Transverse colon (tissue), 4 donors: ENCODE results near the gene NCK1. TPM values are rescaled to one million over a fixed set of nuclear protein-coding genes. Genes with fewer than 3 reads are reported as not detected.

Experiments
- DNase-seq: peaks from one replicate; pipeline ENCODE4 v3.0.0-alpha.2; 2019
- H3K27ac ChIP-seq, 4 donors: fragments of 200-600 bp; sonication (generic); 2 replicates each; pipeline ENCODE4 v1.5.1; 2016 to 2018; ENCODE audit warnings: inconsistent platforms in 4 of 4
- H3K27me3 ChIP-seq: fragments of 200-600 bp; sonication (generic); 2 replicates; pipeline ENCODE4 v1.5.1; 2017; ENCODE audit warnings: inconsistent platforms
- H3K36me3 ChIP-seq, 4 donors: fragments of 200-600 bp; sonication (generic); 2 replicates each; pipeline ENCODE4 v1.5.1; 2017 to 2019; ENCODE audit warnings: inconsistent platforms in 4 of 4
- H3K4me1 ChIP-seq, 4 donors: fragments of 200-600 bp; sonication (generic); 2 replicates each; pipeline ENCODE4 v1.5.1; 2017 to 2020; ENCODE audit warnings: inconsistent platforms in 4 of 4
- H3K4me3 ChIP-seq, 4 donors: fragments of 200-600 bp; sonication (generic); 1 replicate in 1 of 4; 2 replicates in 3 of 4; pipeline versions ENCODE4 v1.5.1 to v1.6.1; 2017 to 2019; ENCODE audit warnings: inconsistent platforms in 4 of 4
- H3K9me3 ChIP-seq, 2 donors: fragments of 200-600 bp; sonication (generic); 2 replicates each; pipeline ENCODE4 v1.5.1; 2017 to 2019; ENCODE audit warnings: inconsistent platforms in 2 of 2
- CTCF ChIP-seq, 5 experiments: fragments of 200-600 bp in 3 of 5; fragments of 450-650 bp in 2 of 5; sonication (generic) in 3 of 5; IDR thresholded peaks; 1 replicate in 2 of 5; 2 replicates in 3 of 5; pipeline ENCODE4 v1.5.1; 2016 to 2017; ENCODE audit warnings: antibody characterized with exemption in 5 of 5, inconsistent platforms in 3 of 5, mild to moderate bottlenecking in 2 of 5, moderate library complexity in 1 of 5
- EP300 ChIP-seq: sonication (generic); formaldehyde crosslinking; IDR thresholded peaks from one replicate; pipeline ENCODE4 v1.6.1; 2017; ENCODE audit warnings: antibody characterized with exemption, low read depth
- POLR2A ChIP-seq: fragments of 450-650 bp; IDR thresholded peaks from one replicate; pipeline ENCODE4 v1.6.1; 2016; ENCODE audit warnings: antibody characterized with exemption, mild to moderate bottlenecking, moderate library complexity
- POLR2AphosphoS5 ChIP-seq, 3 donors: sonication (generic); formaldehyde crosslinking; IDR thresholded peaks; one replicate each; pipeline ENCODE4 v1.6.1; 2016; ENCODE audit warnings: antibody characterized with exemption in 3 of 3
- WGBS, 2 donors: methylation state at CpG; one replicate each; pipeline ENCODE4 v1.1.5; 2018; ENCODE audit warnings: low coverage in 1 of 2; 5-methylcytosine and 5-hydroxymethylcytosine counted together
- in situ Hi-C, 4 donors: fragments of 200-750 bp; cut with MboI; loops; one replicate each; pipeline versions ENCODE4 v1.15.0 to v1.15.1; 2017; ENCODE audit warnings: low sequenced_read_pairs in 3 of 4, low pct_ligation_motif_present in 1 of 4, low pct_unique_long_range_greater_than_20kb in 1 of 4
- intact Hi-C: fragments of 100-400 bp; cut with DNase I; formaldehyde crosslinking; loops from one replicate; pipeline ENCODE4 v1.15.1; 2023; ENCODE audit warnings: low total_unique reads
- total RNA-seq, 4 donors: library from RNA; depleted of rRNA; stranded (reverse); fragments of >200 nt; gene quantifications; one replicate each; pipeline ENCODE4 v1.1.0, GENCODE V29; 2016

NCK1 gene
- total RNA-seq, 4 donors from 2014 or later = 0.80 to 71.4 (median 45.2) TPM

- peak overlapping the region; percentile 47 to 79 (median 58) for H3K4me3 ChIP-seq
- H3K36me3 ChIP-seq = no peaks in the 10 kb centered on the region
- peak overlapping the region; percentile 48 to 66 (median 57) for H3K27ac ChIP-seq
- intact Hi-C loops = no loop called here
- in situ Hi-C loops = no loop called here
- 3% methylated on average over 16 of the region's 21 CpGs; no CpG with 5 or more reads in 1 of the 2 donors for WGBS, 2 donors
- no peak for TF ChIP-seq POLR2AphosphoS5 (IDR thresholded peaks at IDR 0.05)
- TF ChIP-seq EP300 = no peak
- TF ChIP-seq POLR2A = no peak
- no peak for TF ChIP-seq CTCF (IDR thresholded peaks at IDR 0.05)
- peaks cover 33% of the 10 kb centered on the region for H3K27me3 ChIP-seq
- peaks cover 0 to 23% (median 16%) of the 10 kb centered on the region in 4 donors for H3K4me1 ChIP-seq
- peak; percentile 8 for DNase-seq
- peaks cover 0 to 5% of the 10 kb centered on the region in 2 donors for H3K9me3 ChIP-seq
Observed at GRCh38 chr3:136819392-136819730, 42.6 kb upstream of the NCK1 start.

GRCh38 chr3:136819731-136820679 lies 42.0 kb upstream of the NCK1 start:
- no peaks in the 10 kb centered on the region for H3K36me3 ChIP-seq
- intact Hi-C loops (no loop called here), in situ Hi-C loops (no loop called here)
- H3K4me3 ChIP-seq = peak overlapping the region; percentile 12 to 79 (median 52)
- H3K27me3 ChIP-seq = peaks cover 33% of the 10 kb centered on the region
- H3K27ac ChIP-seq = peak overlapping the region; percentile 44 to 66 (median 56)
- peaks cover 0 to 5% of the 10 kb centered on the region in 2 donors for H3K9me3 ChIP-seq
- H3K4me1 ChIP-seq = peaks cover 0 to 23% (median 16%) of the 10 kb centered on the region in 4 donors
- TF ChIP-seq EP300 (no peak), CTCF (IDR thresholded peaks at IDR 0.05) (no peak), POLR2AphosphoS5 (IDR thresholded peaks at IDR 0.05) (no peak), POLR2A (no peak)
- WGBS, 2 donors = 15 to 16% methylated on average over 6 to 51 of the region's 51 CpGs
- DNase-seq = peak; percentile 29

DNA sequence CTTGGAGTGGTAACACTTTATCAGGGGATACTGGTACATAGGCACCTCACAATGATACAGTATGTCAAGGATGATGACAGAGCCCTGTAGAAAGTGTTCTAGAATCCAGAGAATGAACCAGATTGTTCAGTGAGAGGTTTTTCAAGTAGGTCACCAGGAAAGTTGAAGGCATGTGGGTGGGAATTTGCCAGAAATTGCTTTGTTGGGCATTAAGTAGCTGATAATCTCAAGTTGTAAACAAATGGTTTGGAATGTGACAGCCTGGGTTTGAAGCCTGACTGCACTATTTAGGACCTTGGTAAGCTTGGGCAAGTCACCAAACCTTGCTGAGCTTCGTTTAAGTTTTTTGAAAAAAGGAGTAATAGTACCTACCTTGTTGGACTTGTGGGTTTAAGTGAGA lies 30.5 kb upstream of the NCK1 start:
- no peak for DNase-seq
- TF ChIP-seq CTCF (IDR thresholded peaks at IDR 0.05) (no peak), EP300 (no peak), POLR2AphosphoS5 (IDR thresholded peaks at IDR 0.05) (no peak), POLR2A (no peak)
- Histone ChIP-seq H3K4me1 (peaks cover 0 to 13% (median 3%) of the 10 kb centered on the region in 4 donors), H3K27me3 (no peaks in the 10 kb centered on the region), H3K4me3 (no peak overlapping the region), H3K27ac (no peak overlapping the region), H3K9me3 (no peaks in the 10 kb centered on the region), H3K36me3 (no peaks in the 10 kb centered on the region)
- intact Hi-C loops = no loop called here
- 52 to 60% methylated on average over 1 of the region's 1 CpG for WGBS, 2 donors
- in situ Hi-C loops = no loop called here

DNA sequence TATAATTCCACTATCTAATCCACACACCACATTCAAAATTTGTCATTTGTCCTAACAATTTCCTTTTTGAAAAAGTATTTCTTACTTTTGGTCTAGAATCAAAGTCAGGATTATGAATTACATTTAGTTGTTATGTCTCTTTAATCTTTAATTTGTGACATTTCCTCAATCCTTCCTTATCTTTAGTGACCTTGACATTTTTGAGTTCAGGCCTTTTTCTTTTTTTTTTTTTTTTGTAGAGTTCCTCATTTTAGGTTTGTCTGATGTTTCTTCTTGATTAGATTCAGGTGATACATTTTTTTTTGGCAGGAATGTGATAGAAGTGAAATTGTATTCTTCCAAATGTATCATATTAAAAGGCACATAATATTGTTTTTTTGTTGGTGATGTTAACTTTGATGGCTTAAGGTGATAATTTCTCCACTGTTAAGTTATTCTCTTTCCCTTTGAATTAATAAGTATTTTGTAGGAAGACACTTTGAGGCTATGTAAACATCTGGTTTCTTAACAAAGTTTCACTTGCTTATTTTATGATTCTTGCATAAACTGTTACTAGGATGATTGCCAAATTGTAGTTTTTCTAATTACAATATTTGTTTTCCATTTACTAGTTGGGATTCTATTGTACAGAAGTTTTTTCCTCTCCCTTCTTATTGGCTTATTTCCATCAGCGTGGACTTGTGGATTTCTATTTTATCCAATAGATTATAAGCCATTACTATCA lies 26.8 kb upstream of the NCK1 start:
- intact Hi-C loops (no loop called here), in situ Hi-C loops (no loop called here)
- peak overlapping the region in 1 of 4 donors; percentile 4 for H3K27ac ChIP-seq
- DNase-seq = no peak
- 68 to 77% methylated on average over 1 of the region's 1 CpG for WGBS, 2 donors
- no peaks in the 10 kb centered on the region for H3K36me3 ChIP-seq
- TF ChIP-seq CTCF (IDR thresholded peaks at IDR 0.05) (no peak), POLR2AphosphoS5 (IDR thresholded peaks at IDR 0.05) (no peak), EP300 (no peak), POLR2A (no peak)
- H3K27me3 ChIP-seq = no peaks in the 10 kb centered on the region
- H3K4me1 ChIP-seq = peaks cover 0 to 28% (median 3%) of the 10 kb centered on the region in 4 donors
- no peak overlapping the region for H3K4me3 ChIP-seq
- no peaks in the 10 kb centered on the region for H3K9me3 ChIP-seq
